ENCODE results near the gene OR1C1. TPM values are rescaled to one million over a fixed set of nuclear protein-coding genes. Genes with fewer than 3 reads are reported as not detected.
"Not testable (repeated sequence)": the region's sequence is repeated elsewhere in the genome, so short reads cannot be mapped to it uniquely, and the experiment has no call there.

OR1C1 gene
- total RNA-seq, 1 experiment from 2014 or later = not detected

DNA sequence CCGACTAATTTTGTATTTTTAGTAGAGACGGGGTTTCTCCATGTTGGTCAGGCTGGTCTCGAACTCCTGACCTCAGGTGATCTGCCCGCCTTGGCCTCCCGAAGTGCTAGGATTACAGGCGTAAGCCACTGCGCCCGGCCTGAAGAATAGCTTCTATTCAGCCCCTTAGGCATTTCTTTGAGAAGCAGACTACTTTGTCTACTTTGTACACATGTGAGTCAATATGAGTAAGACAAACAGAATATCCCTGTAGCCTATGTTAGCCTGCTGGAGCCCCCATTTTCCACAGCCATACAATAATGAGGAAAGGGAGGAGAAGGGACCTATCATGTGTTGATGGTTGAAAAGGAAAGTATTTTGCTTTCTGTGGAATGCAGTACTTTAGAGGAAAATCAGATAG lies 49.7 kb downstream of the OR1C1 start:
- H3K4me3 ChIP-seq (ENCODE audit: insufficient read depth, low read depth, low read length); DNase-seq; H3K36me3 ChIP-seq (replicated peaks; ENCODE audit: control insufficient read depth, insufficient read depth, low read length); H3K27me3 ChIP-seq (ENCODE audit: control insufficient read depth, insufficient read depth, low read length): not testable (repeated sequence)

Other genes with a start within 250 kb of the OR1C1 start
- gene OR2C3, start 224.1 kb downstream of the OR1C1 start, total RNA-seq (2014; rRNA removed; shearing (Covaris generic)) = not detected in 2 replicates
- gene GCSAML, start 211.4 kb downstream of the OR1C1 start, total RNA-seq (2014; rRNA removed; shearing (Covaris generic)) = not detected in 2 replicates
- not detected in 2 replicates for gene OR2G2, start 172.2 kb downstream of the OR1C1 start, total RNA-seq (2014; rRNA removed; shearing (Covaris generic))
- not detected in 2 replicates for gene OR2G3, start 155.0 kb downstream of the OR1C1 start, total RNA-seq (2014; rRNA removed; shearing (Covaris generic))
- gene OR13G1, start 80.8 kb downstream of the OR1C1 start, total RNA-seq (2014; rRNA removed; shearing (Covaris generic)) = not detected in 2 replicates
- gene OR6F1, start 43.9 kb downstream of the OR1C1 start, total RNA-seq (2014; rRNA removed; shearing (Covaris generic)) = not detected in 2 replicates
- gene OR14K1, start 21.9 kb downstream of the OR1C1 start, total RNA-seq (2014; rRNA removed; shearing (Covaris generic)) = not detected in 2 replicates
- gene OR14A2, start 12.4 kb downstream of the OR1C1 start, total RNA-seq (2014; rRNA removed; shearing (Covaris generic)) = not detected in 2 replicates
- not detected in 2 replicates for gene OR14A16, start 63.6 kb upstream of the OR1C1 start, total RNA-seq (2014; rRNA removed; shearing (Covaris generic))
- gene OR11L1, start 81.3 kb upstream of the OR1C1 start, total RNA-seq (2014; rRNA removed; shearing (Covaris generic)) = not detected in 2 replicates
- 0.04 and 0.10 TPM in 2 replicates for gene TRIM58, start 96.6 kb upstream of the OR1C1 start, total RNA-seq (2014; rRNA removed; shearing (Covaris generic))
- not detected in 2 replicates for gene OR2W3, start 135.0 kb upstream of the OR1C1 start, total RNA-seq (2014; rRNA removed; shearing (Covaris generic))
- gene OR2T8, start 159.7 kb upstream of the OR1C1 start, total RNA-seq (2014; rRNA removed; shearing (Covaris generic)) = not detected in 2 replicates
- gene OR2AJ1, start 164.3 kb upstream of the OR1C1 start, total RNA-seq (2014; rRNA removed; shearing (Covaris generic)) = not detected in 2 replicates
- gene OR2L8, start 188.3 kb upstream of the OR1C1 start, total RNA-seq (2014; rRNA removed; shearing (Covaris generic)) = not detected in 2 replicates
- not detected in 2 replicates for gene OR2AK2, start 204.7 kb upstream of the OR1C1 start, total RNA-seq (2014; rRNA removed; shearing (Covaris generic))